Gastroesophageal sphincter (tissue), 3 donors: ENCODE measurements around the gene PIF1.

Source experiments
- POLR2A ChIP-seq, 2 donors: fragments of 450-650 bp; IDR thresholded peaks; one replicate each; pipeline ENCODE4 v1.6.1; 2017; ENCODE audit warnings: antibody characterized with exemption in 2 of 2, mild to moderate bottlenecking in 2 of 2, moderate library complexity in 1 of 2
- TF ChIP-seq, protein P1 (sequence below), 4 experiments: fragments of 200-600 bp in 2 of 4; fragments of 450-650 bp in 2 of 4; sonication (generic) in 1 of 4; IDR thresholded peaks; one replicate each; pipeline ENCODE4 v1.5.1; 2017 to 2019; ENCODE audit warnings: antibody characterized with exemption in 4 of 4, mild to moderate bottlenecking in 2 of 4, moderate library complexity in 2 of 4

DNA sequence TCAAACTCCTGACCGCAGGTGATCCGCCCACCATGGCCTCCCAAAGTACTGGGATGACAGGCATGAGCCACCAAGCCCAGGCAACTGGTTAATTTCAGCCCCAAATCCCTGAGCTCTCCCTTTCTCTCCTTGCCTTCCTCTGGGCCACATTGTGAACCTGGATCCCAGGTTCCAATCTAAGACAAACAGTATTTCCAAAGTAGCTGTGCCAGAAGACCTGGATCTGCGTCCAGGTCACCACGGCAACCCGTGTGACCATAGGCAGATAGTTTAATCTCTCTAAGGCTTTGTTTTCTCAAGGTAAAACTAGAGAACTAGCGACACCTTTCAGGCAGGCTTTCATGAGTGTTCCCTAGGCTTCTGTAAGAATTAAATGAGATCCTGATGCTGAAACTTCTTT, 44.1 kb downstream of the PIF1 start:
- TF ChIP-seq, protein P1, sequence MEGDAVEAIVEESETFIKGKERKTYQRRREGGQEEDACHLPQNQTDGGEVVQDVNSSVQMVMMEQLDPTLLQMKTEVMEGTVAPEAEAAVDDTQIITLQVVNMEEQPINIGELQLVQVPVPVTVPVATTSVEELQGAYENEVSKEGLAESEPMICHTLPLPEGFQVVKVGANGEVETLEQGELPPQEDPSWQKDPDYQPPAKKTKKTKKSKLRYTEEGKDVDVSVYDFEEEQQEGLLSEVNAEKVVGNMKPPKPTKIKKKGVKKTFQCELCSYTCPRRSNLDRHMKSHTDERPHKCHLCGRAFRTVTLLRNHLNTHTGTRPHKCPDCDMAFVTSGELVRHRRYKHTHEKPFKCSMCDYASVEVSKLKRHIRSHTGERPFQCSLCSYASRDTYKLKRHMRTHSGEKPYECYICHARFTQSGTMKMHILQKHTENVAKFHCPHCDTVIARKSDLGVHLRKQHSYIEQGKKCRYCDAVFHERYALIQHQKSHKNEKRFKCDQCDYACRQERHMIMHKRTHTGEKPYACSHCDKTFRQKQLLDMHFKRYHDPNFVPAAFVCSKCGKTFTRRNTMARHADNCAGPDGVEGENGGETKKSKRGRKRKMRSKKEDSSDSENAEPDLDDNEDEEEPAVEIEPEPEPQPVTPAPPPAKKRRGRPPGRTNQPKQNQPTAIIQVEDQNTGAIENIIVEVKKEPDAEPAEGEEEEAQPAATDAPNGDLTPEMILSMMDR (IDR thresholded peaks at IDR 0.05), result no peak
- no peak for TF ChIP-seq POLR2A (IDR thresholded peaks at IDR 0.05)
